HepG2 (cell line): Measurements from ENCODE around the gene HSD3B7. TPM values are rescaled to one million over a fixed set of nuclear protein-coding genes. Genes with fewer than 3 reads are reported as not detected.

ENCODE experiments used
- CCDC6 ChIP-seq: sonication (generic); formaldehyde crosslinking; IDR thresholded peaks from 2 replicates; pipeline ENCODE4 v1.8.1; 2022; ENCODE audit warnings: mild to moderate bottlenecking, missing genetic modification reagents, moderate library complexity
- DPF2 ChIP-seq: sonication (generic); formaldehyde crosslinking; IDR thresholded peaks from 2 replicates; pipeline ENCODE4 v1.4.0; 2020; ENCODE audit warnings: mild to moderate bottlenecking, low read depth, missing genetic modification reagents, borderline replicate concordance
- EHMT2 ChIP-seq: fragments of 200-600 bp; sonication (generic); IDR thresholded peaks from 2 replicates; pipeline ENCODE4 v1.7.0; 2017; ENCODE audit warnings: antibody characterized with exemption, low read depth, low read length, borderline replicate concordance
- ELF1 ChIP-seq: sonication (generic); formaldehyde crosslinking; IDR thresholded peaks from 2 replicates; pipeline ENCODE4 v1.4.0; 2020; ENCODE audit warnings: missing genetic modification reagents
- GATAD1 ChIP-seq: IDR thresholded peaks from 2 replicates; pipeline ENCODE4 v1.6.1; 2016; ENCODE audit warnings: missing genetic modification reagents, missing compliant biosample characterization
- GFI1 ChIP-seq: sonication (generic); formaldehyde crosslinking; IDR thresholded peaks from 2 replicates; pipeline ENCODE4 v1.5.0; 2020; ENCODE audit warnings: missing genetic modification reagents, mild to moderate bottlenecking, borderline replicate concordance
- IRF2 ChIP-seq: IDR thresholded peaks from 2 replicates; pipeline ENCODE4 v1.6.1; 2018; ENCODE audit warnings: missing genetic modification reagents, missing compliant biosample characterization
- KDM3A ChIP-seq: IDR thresholded peaks from 2 replicates; pipeline ENCODE4 v1.6.1; 2018; ENCODE audit warnings: low read depth, missing compliant biosample characterization
- MEF2D ChIP-seq: sonication (generic); formaldehyde crosslinking; IDR thresholded peaks from 2 replicates; pipeline ENCODE4 v1.5.1; 2020; ENCODE audit warnings: mild to moderate bottlenecking, missing genetic modification reagents
- MXD1 ChIP-seq: sonication (generic); formaldehyde crosslinking; IDR thresholded peaks from 2 replicates; pipeline ENCODE4 v1.4.0; 2020; ENCODE audit warnings: mild to moderate bottlenecking, missing genetic modification reagents
- MZF1 ChIP-seq: sonication (generic); formaldehyde crosslinking; IDR thresholded peaks from 2 replicates; pipeline ENCODE4 v1.8.1; 2023; ENCODE audit warnings: mild to moderate bottlenecking, missing genetic modification reagents, borderline replicate concordance
- NCOR1 ChIP-seq: fragments of 200-600 bp; sonication (generic); IDR thresholded peaks from 2 replicates; pipeline ENCODE4 v1.7.0; 2017; ENCODE audit warnings: antibody characterized with exemption, low read length, borderline replicate concordance
- RFX1 ChIP-seq: fragments of 450-650 bp; IDR thresholded peaks from 2 replicates; pipeline ENCODE4 v1.6.1; 2017
- SP1 ChIP-seq, 2 experiments: fragments of 450-650 bp in 1 of 2; sonication (generic) in 1 of 2; formaldehyde crosslinking in 1 of 2; IDR thresholded peaks; 2 replicates each; pipeline versions ENCODE4 v1.4.0 to v1.6.1; 2016 to 2020; ENCODE audit warnings: missing genetic modification reagents in 1 of 2
- SRSF1 ChIP-seq: fragments of 200-400 bp; formaldehyde crosslinking; optimal IDR thresholded peaks from 2 replicates; pipeline ENCODE3; 2017; ENCODE audit warnings: mild to moderate bottlenecking, low read depth, low read length, moderate library complexity
- XBP1 ChIP-seq: sonication (generic); formaldehyde crosslinking; IDR thresholded peaks from 2 replicates; pipeline ENCODE4 v1.5.0; 2020; ENCODE audit warnings: missing genetic modification reagents
- ZBTB26 ChIP-seq: IDR thresholded peaks from 2 replicates; pipeline ENCODE4 v1.6.1; 2016; ENCODE audit warnings: missing compliant biosample characterization, missing genetic modification reagents, borderline replicate concordance
- ZNF142 ChIP-seq: sonication (generic); formaldehyde crosslinking; IDR thresholded peaks from 2 replicates; pipeline ENCODE4 v1.4.0; 2020; ENCODE audit warnings: missing genetic modification reagents
- ZNF354B ChIP-seq: sonication (generic); formaldehyde crosslinking; IDR thresholded peaks from 2 replicates; pipeline ENCODE4 v1.8.0; 2022; ENCODE audit warnings: mild to moderate bottlenecking, missing genetic modification reagents
- ZNF546 ChIP-seq: sonication (generic); formaldehyde crosslinking; conservative IDR thresholded peaks from 2 replicates; pipeline ENCODE4 v1.8.1; 2023; ENCODE audit warnings: mild to moderate bottlenecking, missing genetic modification reagents
- ZNF605 ChIP-seq: sonication (generic); formaldehyde crosslinking; IDR thresholded peaks from 2 replicates; pipeline ENCODE4 v1.8.0; 2022; ENCODE audit warnings: mild to moderate bottlenecking, missing genetic modification reagents
- ZNF777 ChIP-seq: sonication (generic); formaldehyde crosslinking; IDR thresholded peaks from 2 replicates; pipeline ENCODE4 v1.4.0; 2020; ENCODE audit warnings: missing genetic modification reagents
- ZNF788 ChIP-seq: sonication (generic); formaldehyde crosslinking; IDR thresholded peaks from 2 replicates; pipeline ENCODE4 v1.5.0; 2020; ENCODE audit warnings: mild to moderate bottlenecking, missing genetic modification reagents, borderline replicate concordance
- polyA plus RNA-seq, 8 experiments: library from polyadenylated mRNA; depleted of rRNA in 3 of 8; stranded (reverse) in 7 of 8; unstranded in 1 of 8; fragments of >200 nt; fragmentation: Illumina TruSeq in 4 of 8; extraction: Trizol in 4 of 8; gene quantifications; 2 replicates each; pipeline versions ENCODE4 v1.2.1 to v1.2.3, GENCODE V29; 2011 to 2016; ENCODE audit warnings: low read depth in 4 of 8, missing spikeins in 1 of 8, mixed read lengths in 1 of 8; ENCODE audit not compliant: insufficient read depth in 1 of 8
- total RNA-seq, 5 experiments: library from RNA; depleted of rRNA; stranded (reverse); fragments of >200 nt; fragmentation: Illumina TruSeq; extraction: Trizol; gene quantifications; 2 replicates each; pipeline ENCODE4 v1.2.3, GENCODE V29; 2016; ENCODE audit warnings: low read depth in 1 of 5

Gene HSD3B7
- total and polyA plus RNA-seq, 2 of the 13 experiments (the other 11 are each of a cell fraction or from before 2014, with no cell fraction given) = 32.9 to 69.7 TPM

GRCh38 chr16:30996324-30996984, 11.4 kb downstream of the HSD3B7 start (continued):
- TF ChIP-seq ZNF546 = no peak
- TF ChIP-seq XBP1 (CRISPR knock-in tag) = no peak
- peak; percentile 79; the same call in 1 of the 2 replicates for TF ChIP-seq NCOR1
- no peak for TF ChIP-seq ELF1
- TF ChIP-seq SRSF1 = no peak
- peak; percentile 8; the same call in 1 of the 2 replicates for TF ChIP-seq IRF2 (CRISPR knock-in tag)
- no peak for TF ChIP-seq GATAD1 (CRISPR knock-in tag)
- no peak for TF ChIP-seq MZF1 (CRISPR knock-in tag)
- 0 out of 2 replicates have a peak, but pooled peaks have one; percentile 32 for TF ChIP-seq MEF2D (CRISPR knock-in tag)
- TF ChIP-seq ZNF788 (CRISPR knock-in tag) = no peak; the same call in 1 of the 2 replicates
- no peak; the same call in 1 of the 2 replicates for TF ChIP-seq ZNF605 (CRISPR knock-in tag)
- peak; percentile 17; the same call in 1 of the 2 replicates for TF ChIP-seq ZNF777 (CRISPR knock-in tag)
- TF ChIP-seq GFI1 (CRISPR knock-in tag) = peak; percentile 60
- no peak for TF ChIP-seq SP1 (IDR thresholded peaks at IDR 0.05)
- TF ChIP-seq SP1 (CRISPR knock-in tag; IDR thresholded peaks at IDR 0.05) = peak; percentile 29
- TF ChIP-seq ZNF142 = no peak
- peak; percentile 42 for TF ChIP-seq MXD1
- no peak for TF ChIP-seq EHMT2
- no peak for TF ChIP-seq KDM3A (CRISPR knock-in tag)
- no peak for TF ChIP-seq RFX1
- no peak for TF ChIP-seq DPF2
- TF ChIP-seq CCDC6 (CRISPR knock-in tag) = 0 out of 2 replicates have a peak, but pooled peaks have one; percentile 61
- TF ChIP-seq ZNF354B (CRISPR knock-in tag) = no peak
- no peak; the same call in 1 of the 2 replicates for TF ChIP-seq ZBTB26 (CRISPR knock-in tag)
